Measurements from ENCODE around the gene NISCH. TPM values are rescaled to one million over a fixed set of nuclear protein-coding genes. Genes with fewer than 3 reads are reported as not detected.

The NISCH gene
- total RNA-seq, 1 experiment from 2014 or later: 8.1 TPM

DNA sequence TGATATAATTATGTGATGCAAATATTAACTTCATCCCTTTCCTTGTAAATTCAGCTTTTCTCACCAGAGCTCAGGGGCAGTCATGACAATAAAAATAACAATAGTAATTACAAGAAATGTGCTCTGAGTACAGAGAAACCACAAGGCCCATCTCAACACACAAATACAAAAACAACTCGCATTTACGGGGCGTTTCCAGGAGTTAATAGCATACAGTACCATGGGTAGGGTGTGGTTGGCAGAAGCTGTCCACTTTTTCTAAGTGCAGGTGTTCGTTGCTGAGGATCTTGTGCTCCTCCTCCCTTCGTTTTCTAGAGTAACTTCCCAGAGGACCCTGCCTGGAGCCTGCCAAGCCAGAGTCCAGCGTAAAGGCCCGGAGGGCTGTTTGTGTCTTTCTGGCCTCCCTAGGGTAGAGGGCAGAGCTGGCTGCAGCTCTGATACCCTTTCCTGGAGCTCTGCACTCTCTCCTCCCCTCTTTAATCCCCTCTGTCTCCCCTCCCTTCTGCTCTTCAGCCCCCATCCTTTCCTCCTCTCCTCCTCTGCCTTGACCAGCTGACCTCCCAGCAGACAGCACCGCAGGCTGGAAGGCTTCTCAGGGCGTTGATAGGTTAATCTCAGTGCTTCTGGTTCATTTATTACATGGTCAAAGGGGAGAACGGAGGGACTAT is 21.9 kb upstream of the NISCH start:
- no peaks in the 10 kb centered on the region for H3K9me3 ChIP-seq
- H3K27me3 ChIP-seq: no peaks in the 10 kb centered on the region
- DNase-seq: no peak
- no peaks in the 10 kb centered on the region for H3K36me3 ChIP-seq
- no peak overlapping the region for H3K4me3 ChIP-seq

DNA sequence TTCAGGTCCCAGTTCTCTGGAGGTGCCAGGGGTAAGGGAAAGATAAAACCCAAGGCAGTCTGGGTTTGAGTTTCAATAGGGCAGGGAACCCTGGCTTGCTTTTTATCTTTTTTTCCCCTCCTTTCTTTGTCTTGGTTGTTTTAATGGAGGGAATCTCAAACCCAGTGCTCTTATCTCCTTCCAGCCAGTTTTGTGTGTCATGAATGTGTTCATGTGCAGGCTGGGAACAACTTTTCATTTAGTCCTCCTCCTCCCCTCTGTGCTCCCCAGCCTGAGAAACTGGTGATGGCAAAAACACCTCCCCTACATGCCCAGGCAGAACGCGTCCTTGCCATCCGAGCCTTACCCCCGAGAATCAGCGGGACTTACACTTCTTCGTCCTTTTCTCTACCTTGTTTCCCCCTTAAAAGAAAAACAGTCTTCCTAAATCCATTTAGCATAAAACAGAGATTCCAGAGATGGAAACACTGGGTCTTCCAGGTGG is 21.4 kb upstream of the NISCH start:
- no peaks in the 10 kb centered on the region for H3K9me3 ChIP-seq
- H3K27me3 ChIP-seq: no peaks in the 10 kb centered on the region
- H3K36me3 ChIP-seq: no peaks in the 10 kb centered on the region
- no peak overlapping the region for H3K4me3 ChIP-seq
- no peak for DNase-seq

DNA sequence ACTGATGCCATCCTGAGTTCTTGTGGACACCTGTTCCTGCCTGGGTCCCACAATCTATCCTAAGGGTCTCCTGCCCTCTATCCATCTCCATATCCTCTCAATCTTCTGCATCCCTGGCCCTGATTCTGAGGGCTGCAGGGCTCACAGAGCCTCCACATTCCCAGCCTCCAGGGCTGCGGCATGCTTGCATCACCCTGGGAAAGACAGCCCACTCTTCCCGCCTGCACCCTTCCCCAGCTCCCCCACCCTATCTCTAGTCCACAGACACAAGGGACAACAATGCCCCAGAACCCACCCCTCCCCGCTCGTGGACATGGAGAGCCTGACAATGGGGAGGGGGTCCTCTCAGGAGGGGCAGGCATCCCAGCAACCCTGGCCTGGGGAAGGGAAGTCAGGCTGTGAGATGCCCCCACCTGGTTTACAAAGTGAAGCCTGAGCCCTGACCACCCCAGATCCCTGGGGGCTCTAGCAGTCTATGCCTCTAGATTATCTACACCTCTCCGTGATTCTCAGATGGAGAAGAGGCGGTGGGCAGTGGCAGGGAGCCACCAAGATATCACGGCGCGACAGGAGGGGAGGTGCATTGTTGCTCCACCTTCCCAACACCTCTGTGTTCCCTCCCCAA is 20.8 kb upstream of the NISCH start:
- no peak for DNase-seq
- H3K9me3 ChIP-seq: no peaks in the 10 kb centered on the region
- no peaks in the 10 kb centered on the region for H3K27me3 ChIP-seq
- H3K36me3 ChIP-seq: no peaks in the 10 kb centered on the region
- no peak overlapping the region for H3K4me3 ChIP-seq

DNA sequence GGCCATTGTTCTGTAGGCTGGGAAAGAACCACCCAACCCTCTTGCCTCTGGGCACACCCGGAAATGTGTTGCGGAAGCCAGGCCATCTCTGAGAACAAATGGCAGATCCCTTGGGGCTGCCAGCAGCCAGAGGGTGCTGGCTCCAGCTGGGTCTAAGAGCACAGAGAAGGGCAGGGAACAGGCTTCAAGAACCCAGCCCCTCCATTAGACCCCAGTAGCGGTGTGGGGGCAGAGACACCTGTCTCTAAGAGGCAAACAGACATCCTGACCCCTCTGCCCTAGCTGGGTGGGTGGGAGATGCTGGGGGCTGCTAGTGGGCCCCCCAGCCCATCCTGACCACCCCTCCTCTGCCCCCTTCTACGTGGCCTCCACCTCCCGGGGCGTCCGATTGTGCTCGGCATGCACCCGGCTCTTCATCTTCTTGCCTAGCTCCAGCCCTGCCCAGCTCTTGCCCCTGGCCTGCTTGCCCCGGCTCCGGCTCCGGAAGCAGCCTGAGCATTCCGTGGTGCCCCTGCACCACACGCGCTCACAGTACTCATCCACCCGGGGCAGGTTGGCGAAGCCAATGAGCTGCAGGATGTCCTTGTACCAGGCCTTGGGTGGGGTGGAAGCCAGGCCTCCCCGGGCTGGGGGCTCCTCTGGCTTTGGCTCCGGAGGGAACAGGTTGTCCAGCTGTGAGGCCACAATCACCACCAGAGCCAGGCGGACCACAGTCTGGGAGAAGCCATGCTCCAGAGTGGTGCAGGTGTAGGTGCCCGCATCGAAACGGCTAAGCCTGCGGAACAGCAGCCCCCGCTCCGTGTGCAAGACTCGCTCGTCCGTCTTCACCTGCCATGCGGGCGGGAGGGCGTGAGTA is 19.9 kb upstream of the NISCH start:
- Histone ChIP-seq H3K4me3 (no peak overlapping the region), H3K9me3 (no peaks in the 10 kb centered on the region), H3K27me3 (no peaks in the 10 kb centered on the region), H3K36me3 (no peaks in the 10 kb centered on the region)
- no peak for DNase-seq

GRCh38 chr3:52436500-52437149 is 18.8 kb upstream of the NISCH start:
- no peak for DNase-seq
- Histone ChIP-seq H3K4me3 (no peak overlapping the region), H3K9me3 (no peaks in the 10 kb centered on the region), H3K27me3 (no peaks in the 10 kb centered on the region), H3K36me3 (no peaks in the 10 kb centered on the region)

DNA sequence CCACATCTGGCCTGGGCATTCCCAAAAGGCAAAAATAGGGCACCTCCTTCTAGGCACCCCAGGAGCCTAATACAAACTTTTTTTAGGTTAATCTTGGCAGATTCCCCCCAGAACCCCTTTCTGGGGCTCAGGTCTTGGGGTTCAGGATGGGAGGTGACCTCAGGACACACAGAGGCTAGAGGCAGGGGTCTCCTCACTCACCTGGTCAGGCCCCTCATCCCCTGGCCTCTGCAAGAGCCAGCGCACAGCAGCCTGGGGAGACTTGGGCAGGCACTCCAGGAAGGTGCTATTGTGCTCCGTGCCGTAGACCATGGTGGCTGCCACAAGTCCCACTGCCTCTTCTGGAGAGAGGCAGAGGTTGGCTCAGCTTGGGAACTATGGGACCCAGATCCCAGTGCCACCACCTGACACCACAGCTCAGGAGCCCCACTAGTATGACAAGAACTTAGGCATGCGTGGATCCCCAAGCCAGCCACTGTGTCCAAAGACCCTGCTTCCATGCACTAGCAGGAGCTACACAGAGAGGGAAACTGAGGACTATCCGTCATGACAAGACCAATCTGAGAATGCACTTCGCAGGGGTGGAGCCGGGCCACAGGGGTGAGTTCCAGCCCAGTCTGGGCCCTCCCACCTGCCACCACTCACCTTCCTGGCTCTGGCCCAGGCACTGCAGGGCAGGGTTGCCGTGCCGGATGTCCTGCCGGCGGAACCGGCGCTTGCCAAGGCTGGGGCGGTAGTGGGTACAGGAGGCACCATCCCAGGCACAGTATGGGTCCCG is 17.9 kb upstream of the NISCH start:
- Histone ChIP-seq H3K27me3 (no peaks in the 10 kb centered on the region), H3K4me3 (no peak overlapping the region), H3K36me3 (no peaks in the 10 kb centered on the region), H3K9me3 (no peaks in the 10 kb centered on the region)
- no peak for DNase-seq

DNA sequence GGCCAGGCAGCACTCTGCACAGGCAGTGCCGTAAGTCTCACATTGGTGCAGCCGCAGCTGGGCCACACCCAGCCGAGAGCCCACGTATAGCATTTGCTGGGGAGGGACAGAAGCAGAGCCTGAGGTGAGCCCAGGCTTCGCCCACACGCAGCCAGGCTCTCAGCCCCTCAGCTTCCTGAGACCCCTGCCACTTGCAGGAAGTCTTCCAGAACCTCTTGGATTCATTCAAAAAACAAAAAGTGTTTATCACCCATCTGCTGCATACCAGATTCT is 17.4 kb upstream of the NISCH start:
- DNase-seq: no peak
- no peak overlapping the region for H3K4me3 ChIP-seq
- no peaks in the 10 kb centered on the region for H3K36me3 ChIP-seq
- no peaks in the 10 kb centered on the region for H3K9me3 ChIP-seq
- no peaks in the 10 kb centered on the region for H3K27me3 ChIP-seq

- no peak overlapping the region for H3K4me3 ChIP-seq
- H3K36me3 ChIP-seq: no peaks in the 10 kb centered on the region
- no peak for DNase-seq
- H3K9me3 ChIP-seq: no peaks in the 10 kb centered on the region
- H3K27me3 ChIP-seq: no peaks in the 10 kb centered on the region
These were observed 16.6 kb upstream of the NISCH start for GRCh38 chr3:52438579-52439425.

- H3K4me3 ChIP-seq: no peak overlapping the region
These were observed 15.8 kb upstream of the NISCH start for GRCh38 chr3:52439426-52440248.

DNA sequence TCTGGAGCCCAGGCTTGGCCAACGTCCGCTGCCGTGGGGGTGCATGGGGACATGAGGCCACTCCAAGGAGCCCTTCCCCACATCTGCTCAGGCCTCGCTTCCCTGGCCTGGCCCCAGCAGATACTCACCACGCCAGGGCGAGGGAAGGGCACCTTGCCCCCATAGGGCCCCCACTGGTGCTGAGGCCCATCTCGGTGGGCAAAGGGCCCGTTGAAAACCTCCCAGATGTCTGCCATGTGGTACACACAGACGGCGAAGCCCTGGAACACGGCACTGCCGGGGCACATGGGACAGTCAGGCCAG is 15.2 kb upstream of the NISCH start:
- DNase-seq: no peak
- no peaks in the 10 kb centered on the region for H3K36me3 ChIP-seq
- H3K4me3 ChIP-seq: no peak overlapping the region
- H3K9me3 ChIP-seq: no peaks in the 10 kb centered on the region
- H3K27me3 ChIP-seq: no peaks in the 10 kb centered on the region

More at GRCh38 chr3:52439426-52440248, 15.8 kb upstream of the NISCH start:
- Histone ChIP-seq H3K36me3 (no peaks in the 10 kb centered on the region), H3K9me3 (no peaks in the 10 kb centered on the region), H3K27me3 (no peaks in the 10 kb centered on the region)
- no peak for DNase-seq

DNA sequence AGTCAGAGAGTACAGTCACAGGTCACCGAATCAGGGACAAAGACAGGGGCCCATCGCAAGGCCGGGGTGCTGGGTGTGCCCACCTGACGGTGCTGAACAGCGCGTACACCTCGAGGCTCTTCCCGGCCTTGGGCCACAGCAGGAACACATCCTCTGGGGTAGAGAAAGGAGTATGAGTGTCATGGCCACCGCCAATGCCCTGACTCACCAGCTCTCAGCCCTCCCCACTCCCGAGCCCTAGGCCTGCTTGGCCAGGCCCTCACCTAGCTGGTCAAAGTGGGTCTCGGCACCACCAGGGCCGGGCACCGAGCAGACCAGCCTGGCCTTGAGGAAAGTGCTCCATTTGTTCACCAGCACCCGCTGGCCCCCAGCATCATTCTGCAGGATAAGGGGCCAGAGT is 14.7 kb upstream of the NISCH start:
- no peak overlapping the region for H3K4me3 ChIP-seq
- H3K9me3 ChIP-seq: no peaks in the 10 kb centered on the region
- H3K27me3 ChIP-seq: no peaks in the 10 kb centered on the region
- DNase-seq: no peak
- no peaks in the 10 kb centered on the region for H3K36me3 ChIP-seq

- Histone ChIP-seq H3K27me3 (no peaks in the 10 kb centered on the region), H3K36me3 (no peaks in the 10 kb centered on the region), H3K4me3 (no peak overlapping the region), H3K9me3 (no peaks in the 10 kb centered on the region)
- DNase-seq: no peak
These were observed 14.2 kb upstream of the NISCH start for GRCh38 chr3:52441091-52441771.

DNA sequence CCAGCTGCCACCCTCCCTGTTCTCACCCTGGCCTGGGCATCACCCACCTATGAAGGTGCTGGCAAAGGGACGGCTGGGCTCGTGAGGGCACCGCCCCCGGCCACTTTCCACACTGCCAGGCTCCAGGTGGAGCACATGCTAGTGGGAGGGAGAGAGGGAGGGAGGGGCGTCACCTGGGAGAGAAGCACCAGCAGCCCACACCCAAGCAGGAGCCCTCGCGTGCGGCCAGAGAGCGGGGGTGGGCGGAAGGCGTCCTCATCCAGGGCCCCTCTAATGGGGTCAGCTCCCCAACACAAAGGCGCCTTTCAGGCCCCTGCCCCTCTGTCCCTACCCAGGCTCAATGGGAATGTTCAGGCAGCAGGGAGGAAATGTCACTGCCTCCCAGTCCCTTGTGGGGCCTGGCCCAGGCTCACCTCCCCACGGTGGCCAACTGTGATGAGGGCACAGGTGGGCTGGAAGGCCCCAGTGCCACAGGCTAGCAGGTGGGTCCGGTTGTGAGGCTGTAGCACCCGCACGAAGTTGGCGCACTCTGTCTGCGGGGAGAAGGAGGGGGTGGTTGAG is 13.6 kb upstream of the NISCH start:
- H3K9me3 ChIP-seq: no peaks in the 10 kb centered on the region
- H3K36me3 ChIP-seq: no peaks in the 10 kb centered on the region

GRCh38 chr3:52442409-52443267 is 12.8 kb upstream of the NISCH start:
- DNase-seq: no peak
- H3K27me3 ChIP-seq: no peaks in the 10 kb centered on the region
- no peak overlapping the region for H3K4me3 ChIP-seq

More for the DNA sequence above, 13.6 kb upstream of the NISCH start:
- Histone ChIP-seq H3K4me3 (no peak overlapping the region), H3K27me3 (no peaks in the 10 kb centered on the region)
- no peak for DNase-seq

More at GRCh38 chr3:52442409-52443267, 12.8 kb upstream of the NISCH start:
- Histone ChIP-seq H3K9me3 (no peaks in the 10 kb centered on the region), H3K36me3 (no peaks in the 10 kb centered on the region)
